Ishikawa (cell line): ENCODE measurements around the gene DYNLRB2.

Experiments
- CEBPB ChIP-seq: IDR thresholded peaks from 2 replicates; pipeline ENCODE4 v1.6.1; 2012
- CREB1 ChIP-seq: IDR thresholded peaks from 2 replicates; pipeline ENCODE4 v1.6.1; 2012; ENCODE audit warnings: low read depth
- EGR1 ChIP-seq: IDR thresholded peaks from 2 replicates; pipeline ENCODE4 v1.6.1; 2012
- EP300 ChIP-seq: IDR thresholded peaks from 2 replicates; pipeline ENCODE4 v1.6.1; 2012; ENCODE audit warnings: borderline replicate concordance
- FOXM1 ChIP-seq: IDR thresholded peaks from 2 replicates; pipeline ENCODE4 v1.6.1; 2012; ENCODE audit warnings: low read depth, borderline replicate concordance
- NFIC ChIP-seq: IDR thresholded peaks from 2 replicates; pipeline ENCODE4 v1.6.1; 2012
- RAD21 ChIP-seq: IDR thresholded peaks from 2 replicates; pipeline ENCODE4 v1.6.1; 2012; ENCODE audit warnings: low read depth
- TAF1 ChIP-seq: IDR thresholded peaks from 2 replicates; pipeline ENCODE4 v1.6.1; 2012; ENCODE audit warnings: low read depth, mild to moderate bottlenecking
- TCF12 ChIP-seq: IDR thresholded peaks from 2 replicates; pipeline ENCODE4 v1.6.1; 2012; ENCODE audit warnings: low read depth
- TEAD4 ChIP-seq: IDR thresholded peaks from 2 replicates; pipeline ENCODE4 v1.6.1; 2012
- YY1 ChIP-seq: IDR thresholded peaks from 2 replicates; pipeline ENCODE4 v1.6.1; 2012; ENCODE audit warnings: low read depth
- ZBTB7A ChIP-seq: IDR thresholded peaks from 2 replicates; pipeline ENCODE4 v1.6.1; 2012; ENCODE audit warnings: low read depth
- TF ChIP-seq, protein P1 (sequence below): IDR thresholded peaks from 2 replicates; pipeline ENCODE4 v1.6.1; 2012
- TF ChIP-seq, protein P2 (sequence below): IDR thresholded peaks from 2 replicates; pipeline ENCODE4 v1.6.1; 2012; ENCODE audit warnings: low read depth, mild to moderate bottlenecking
- TF ChIP-seq, protein P3 (sequence below): IDR thresholded peaks from 2 replicates; pipeline ENCODE4 v1.6.1; 2012

The DYNLRB2 gene

DNA sequence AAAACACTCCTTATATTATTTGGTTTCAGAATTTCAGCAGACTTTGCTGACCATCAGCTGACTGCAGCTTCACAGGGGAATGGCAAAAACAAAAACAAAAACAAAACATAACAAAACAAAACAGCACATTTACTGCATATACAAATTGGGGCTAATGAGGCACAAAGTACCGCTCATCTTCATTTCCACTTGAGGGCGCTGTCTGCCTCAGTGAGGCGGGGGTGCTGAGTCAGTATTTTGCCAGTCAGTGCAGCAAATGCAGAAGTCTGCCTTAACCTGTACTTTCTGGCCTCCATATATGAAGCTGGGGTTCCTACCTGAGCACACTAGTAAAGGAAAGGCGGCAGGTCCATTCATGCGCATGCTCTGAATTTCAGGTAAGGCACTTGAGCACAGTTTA lies 13.5 kb upstream of the DYNLRB2 start:
- no peak for TF ChIP-seq CREB1
- peak; percentile 70 for TF ChIP-seq RAD21

DNA sequence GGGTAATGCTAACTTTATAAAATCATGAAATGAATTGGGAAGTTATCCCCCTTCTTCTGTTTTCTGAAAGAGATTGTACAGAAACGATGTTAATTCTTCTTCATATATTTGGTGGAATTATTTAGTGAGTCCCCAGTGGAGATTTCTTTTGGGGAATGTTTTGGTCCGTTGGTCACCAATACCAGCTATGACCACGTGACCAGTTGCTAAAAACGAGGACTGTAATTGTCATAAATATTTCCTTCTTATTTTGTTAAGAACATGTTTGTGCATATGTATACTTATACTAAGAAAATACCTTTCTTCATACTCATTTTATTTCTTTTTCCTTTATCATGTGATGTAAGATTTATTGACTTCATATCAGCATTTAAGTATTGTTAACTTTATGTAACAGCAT lies 10.3 kb upstream of the DYNLRB2 start:
- TF ChIP-seq NFIC (no peak), ZBTB7A (no peak), CEBPB (no peak), EP300 (no peak), CREB1 (no peak), FOXM1 (no peak), TCF12 (no peak), RAD21 (no peak), TAF1 (no peak), EGR1 (no peak), TEAD4 (no peak), YY1 (no peak)
- TF ChIP-seq, protein P1, sequence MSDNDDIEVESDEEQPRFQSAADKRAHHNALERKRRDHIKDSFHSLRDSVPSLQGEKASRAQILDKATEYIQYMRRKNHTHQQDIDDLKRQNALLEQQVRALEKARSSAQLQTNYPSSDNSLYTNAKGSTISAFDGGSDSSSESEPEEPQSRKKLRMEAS, result no peak
- TF ChIP-seq, protein P2, sequence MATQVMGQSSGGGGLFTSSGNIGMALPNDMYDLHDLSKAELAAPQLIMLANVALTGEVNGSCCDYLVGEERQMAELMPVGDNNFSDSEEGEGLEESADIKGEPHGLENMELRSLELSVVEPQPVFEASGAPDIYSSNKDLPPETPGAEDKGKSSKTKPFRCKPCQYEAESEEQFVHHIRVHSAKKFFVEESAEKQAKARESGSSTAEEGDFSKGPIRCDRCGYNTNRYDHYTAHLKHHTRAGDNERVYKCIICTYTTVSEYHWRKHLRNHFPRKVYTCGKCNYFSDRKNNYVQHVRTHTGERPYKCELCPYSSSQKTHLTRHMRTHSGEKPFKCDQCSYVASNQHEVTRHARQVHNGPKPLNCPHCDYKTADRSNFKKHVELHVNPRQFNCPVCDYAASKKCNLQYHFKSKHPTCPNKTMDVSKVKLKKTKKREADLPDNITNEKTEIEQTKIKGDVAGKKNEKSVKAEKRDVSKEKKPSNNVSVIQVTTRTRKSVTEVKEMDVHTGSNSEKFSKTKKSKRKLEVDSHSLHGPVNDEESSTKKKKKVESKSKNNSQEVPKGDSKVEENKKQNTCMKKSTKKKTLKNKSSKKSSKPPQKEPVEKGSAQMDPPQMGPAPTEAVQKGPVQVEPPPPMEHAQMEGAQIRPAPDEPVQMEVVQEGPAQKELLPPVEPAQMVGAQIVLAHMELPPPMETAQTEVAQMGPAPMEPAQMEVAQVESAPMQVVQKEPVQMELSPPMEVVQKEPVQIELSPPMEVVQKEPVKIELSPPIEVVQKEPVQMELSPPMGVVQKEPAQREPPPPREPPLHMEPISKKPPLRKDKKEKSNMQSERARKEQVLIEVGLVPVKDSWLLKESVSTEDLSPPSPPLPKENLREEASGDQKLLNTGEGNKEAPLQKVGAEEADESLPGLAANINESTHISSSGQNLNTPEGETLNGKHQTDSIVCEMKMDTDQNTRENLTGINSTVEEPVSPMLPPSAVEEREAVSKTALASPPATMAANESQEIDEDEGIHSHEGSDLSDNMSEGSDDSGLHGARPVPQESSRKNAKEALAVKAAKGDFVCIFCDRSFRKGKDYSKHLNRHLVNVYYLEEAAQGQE, result no peak

DNA sequence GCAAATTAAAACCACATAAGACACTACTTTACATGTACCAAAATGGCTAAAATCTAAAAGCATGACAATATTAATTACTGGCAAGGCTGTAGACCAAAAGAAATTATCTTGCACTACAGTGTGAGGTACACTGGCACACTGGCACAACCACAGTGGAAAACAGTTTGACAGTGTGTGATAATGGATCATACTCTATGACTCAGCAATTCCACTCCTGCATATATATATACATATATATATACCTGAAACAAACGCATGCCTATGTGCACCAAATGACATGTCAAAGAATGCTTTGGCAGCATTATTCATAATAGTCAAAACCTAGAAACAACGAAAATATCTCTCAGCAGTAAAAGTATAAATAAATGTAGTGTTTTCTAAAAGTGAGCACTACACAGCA lies 4.6 kb upstream of the DYNLRB2 start:
- TF ChIP-seq CREB1 (no peak), RAD21 (no peak), TCF12 (no peak), ZBTB7A (no peak), YY1 (no peak), FOXM1 (no peak), TEAD4 (no peak)
- TF ChIP-seq, protein P1, result no peak

DNA sequence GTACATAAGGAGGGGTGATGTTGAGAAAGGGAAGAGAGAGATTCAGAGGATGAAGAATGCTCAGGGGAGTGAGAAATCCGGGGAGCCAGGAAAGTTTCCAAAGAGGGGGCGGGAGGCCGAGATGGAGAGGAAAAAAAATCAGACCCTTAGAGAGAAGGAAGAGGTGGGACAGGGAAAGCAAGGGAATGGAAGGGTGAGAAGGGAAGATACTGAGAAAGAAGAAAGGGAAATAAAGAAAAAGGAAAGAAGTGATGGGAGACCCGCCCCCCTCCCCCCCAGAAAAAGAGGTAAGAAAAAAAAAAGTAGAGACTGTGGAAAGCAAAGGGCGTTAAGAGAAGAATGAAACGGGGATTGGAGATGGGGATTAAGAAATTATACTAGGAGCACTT lies 507 bp downstream of the DYNLRB2 start:
- TF ChIP-seq, protein P1, result no peak
- TF ChIP-seq TCF12 (no peak), TAF1 (no peak), YY1 (no peak), TEAD4 (no peak), EP300 (no peak), ZBTB7A (no peak), RAD21 (no peak)
- TF ChIP-seq, protein P3, sequence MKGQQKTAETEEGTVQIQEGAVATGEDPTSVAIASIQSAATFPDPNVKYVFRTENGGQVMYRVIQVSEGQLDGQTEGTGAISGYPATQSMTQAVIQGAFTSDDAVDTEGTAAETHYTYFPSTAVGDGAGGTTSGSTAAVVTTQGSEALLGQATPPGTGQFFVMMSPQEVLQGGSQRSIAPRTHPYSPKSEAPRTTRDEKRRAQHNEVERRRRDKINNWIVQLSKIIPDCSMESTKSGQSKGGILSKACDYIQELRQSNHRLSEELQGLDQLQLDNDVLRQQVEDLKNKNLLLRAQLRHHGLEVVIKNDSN, result no peak

DNA sequence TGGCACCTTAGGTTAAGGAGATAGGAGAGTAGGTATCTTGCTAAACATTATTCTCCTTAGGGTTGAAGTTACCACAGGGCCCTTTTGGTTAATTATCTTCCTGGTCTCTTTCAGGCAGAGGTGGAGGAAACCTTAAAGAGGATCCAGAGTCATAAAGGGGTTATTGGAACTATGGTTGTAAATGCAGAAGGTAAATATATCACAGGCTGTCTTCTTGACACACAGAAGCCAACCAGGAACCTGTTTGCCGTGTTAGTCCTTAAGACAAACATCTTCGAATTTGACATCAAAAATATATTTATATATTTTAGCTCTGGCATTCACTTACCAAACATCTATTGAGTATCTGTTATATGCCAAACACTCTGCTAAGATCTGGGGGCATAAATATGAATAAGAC lies 2.4 kb downstream of the DYNLRB2 start:
- TF ChIP-seq NFIC (no peak), ZBTB7A (no peak), EP300 (no peak), YY1 (no peak), TEAD4 (no peak), CREB1 (no peak), FOXM1 (no peak), TAF1 (no peak), CEBPB (no peak), TCF12 (no peak), EGR1 (no peak), RAD21 (no peak)
- TF ChIP-seq, protein P3, result no peak
- TF ChIP-seq, protein P2, result no peak
- TF ChIP-seq, protein P1, result no peak

DNA sequence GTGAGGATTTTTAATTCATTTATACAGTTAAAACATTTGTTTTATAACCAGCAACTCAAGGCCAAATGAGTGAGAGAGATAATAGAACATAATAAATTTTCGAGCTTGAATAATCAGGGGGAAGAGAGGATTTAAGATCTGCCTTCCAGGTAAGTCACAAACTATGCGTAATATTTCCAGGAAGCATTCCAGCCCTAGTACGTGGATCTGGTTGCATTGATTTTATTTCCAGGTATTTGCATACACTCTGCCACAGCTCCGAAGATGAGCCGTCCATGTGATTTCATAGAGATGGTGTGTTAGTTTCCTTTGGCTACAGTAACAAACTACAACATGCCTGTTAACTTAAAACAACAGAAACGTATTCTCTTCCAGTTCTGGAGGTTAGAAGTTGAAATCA lies 3.5 kb downstream of the DYNLRB2 start:
- TF ChIP-seq CEBPB (no peak), CREB1 (no peak), TEAD4 (no peak), YY1 (no peak), ZBTB7A (no peak), TCF12 (no peak), EP300 (no peak), NFIC (no peak), FOXM1 (no peak), RAD21 (no peak), EGR1 (no peak)
- TF ChIP-seq, protein P2, result no peak
- TF ChIP-seq, protein P1, result no peak
- TF ChIP-seq, protein P3, result no peak
